8988T (cell line): Measurements from ENCODE around the gene KY.

ENCODE experiments used
- DNase-seq: peaks from one replicate; pipeline ENCODE4 v3.0.0; 2011

Gene KY

DNA sequence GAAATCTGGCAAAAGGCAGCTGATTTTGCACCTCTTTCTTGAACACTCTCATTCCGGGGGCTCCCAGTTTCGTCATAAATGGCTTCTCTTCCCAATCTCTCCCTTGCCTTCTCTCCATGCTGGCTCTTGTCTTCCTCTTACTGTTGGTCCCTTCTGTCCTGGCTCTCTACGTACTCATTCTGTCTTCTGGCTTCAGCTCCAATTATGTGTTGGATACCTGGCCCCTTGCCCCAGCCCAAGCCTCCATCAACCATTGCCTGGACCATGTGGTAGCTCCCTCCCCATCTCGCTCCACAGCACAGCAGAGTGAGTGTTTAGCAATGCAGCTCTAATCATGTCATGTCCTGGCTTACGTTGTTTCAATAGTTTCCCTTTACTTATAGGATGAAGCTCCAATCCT, 21.7 kb upstream of the KY start:
- no peak for DNase-seq

DNA sequence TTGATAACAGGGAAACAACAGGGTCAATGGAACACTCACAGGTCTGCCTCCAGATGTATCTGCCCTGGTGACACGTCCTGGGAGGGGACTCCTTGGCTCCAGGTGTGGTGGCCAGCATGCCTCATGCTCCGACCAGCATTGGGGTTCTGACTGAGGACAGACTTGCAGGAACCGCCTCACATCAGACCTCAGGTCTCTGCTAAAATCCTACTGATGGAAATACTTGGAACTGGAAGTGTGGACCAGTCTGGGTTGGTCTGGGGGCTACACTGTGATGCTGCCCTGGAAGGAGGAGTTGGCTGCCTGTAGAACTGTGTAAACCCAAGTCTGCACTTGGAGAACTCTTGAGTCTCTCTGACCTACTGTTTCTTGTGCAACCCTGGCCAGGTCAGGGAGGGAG, 17.1 kb upstream of the KY start:
- no peak for DNase-seq

DNA sequence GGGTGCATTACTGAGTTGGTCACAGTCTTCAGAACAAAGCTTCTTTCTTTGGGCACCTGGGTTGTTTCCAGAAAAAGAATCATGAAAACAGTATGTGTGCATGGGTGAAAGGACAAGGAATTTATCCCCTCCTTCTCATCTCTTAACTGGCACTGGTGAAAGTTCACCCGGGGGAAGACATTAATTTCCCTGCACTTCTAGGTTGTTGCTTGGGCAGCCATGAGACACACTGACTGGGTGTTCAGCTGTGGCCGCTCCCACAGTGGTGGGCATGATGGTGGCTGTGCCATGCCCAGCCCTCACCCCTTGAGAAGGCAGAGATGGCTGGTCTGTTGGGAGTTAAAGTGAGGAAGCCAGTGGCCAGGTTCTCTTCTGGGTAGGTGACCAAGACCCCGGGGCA, 16.6 kb upstream of the KY start:
- DNase-seq, result no peak

DNA sequence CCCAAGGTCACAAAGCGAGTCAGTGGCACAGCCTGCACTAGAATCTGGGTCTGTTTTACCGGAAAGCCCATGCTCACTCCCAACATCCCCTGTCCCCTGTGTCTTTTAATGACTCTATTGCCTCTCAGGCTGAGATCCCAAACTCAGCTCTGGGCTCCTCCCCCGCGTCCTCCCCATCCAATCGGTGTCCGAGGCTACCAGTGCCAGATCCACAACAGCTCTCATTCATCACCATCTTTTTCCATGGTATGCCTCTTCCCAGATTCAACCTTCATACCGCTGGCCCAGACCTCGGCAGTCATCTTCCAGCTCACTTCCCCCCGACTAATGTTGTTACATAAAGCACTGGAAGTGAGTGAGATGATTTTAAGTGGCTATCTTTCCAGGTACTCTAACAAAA, 16.1 kb upstream of the KY start:
- no peak for DNase-seq

DNA sequence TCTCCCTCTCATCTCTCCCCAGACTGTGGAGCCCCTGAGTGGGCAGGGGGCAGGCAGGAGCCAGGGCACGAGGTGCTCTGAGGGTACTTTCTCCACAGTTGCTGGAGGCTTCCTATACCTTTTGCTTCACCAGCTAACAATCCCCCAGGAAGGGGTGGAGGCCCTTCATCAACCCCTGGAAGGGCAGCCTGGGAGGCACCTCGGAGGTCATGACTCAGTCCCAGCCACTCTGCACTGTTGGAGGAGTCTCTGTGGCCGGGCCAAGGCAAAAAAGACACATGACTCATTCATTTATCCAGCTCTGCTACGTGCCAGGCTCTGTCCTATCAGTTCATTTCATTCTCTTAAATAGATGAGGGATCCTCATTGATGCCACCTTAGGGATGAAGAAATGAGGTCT, 15.6 kb upstream of the KY start:
- no peak for DNase-seq

DNA sequence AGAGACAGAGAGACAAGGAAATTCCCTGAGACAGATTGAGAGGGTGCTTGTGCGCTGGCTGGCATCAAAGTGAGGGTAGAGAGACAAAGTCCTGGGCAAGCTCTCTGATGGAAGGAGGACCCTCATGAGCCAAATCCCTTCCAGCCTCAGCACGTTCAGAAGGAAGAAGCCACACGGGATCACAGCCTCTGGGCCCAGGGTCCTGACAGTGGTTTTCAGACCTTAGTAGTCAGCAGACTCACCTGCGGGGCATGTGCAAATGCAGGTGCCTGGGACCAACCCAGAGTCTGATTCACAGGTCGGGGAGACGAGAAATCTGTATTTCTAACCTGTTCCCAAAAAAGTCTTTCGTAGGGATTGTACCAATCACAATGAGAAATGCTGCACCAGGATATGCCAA, 15.2 kb upstream of the KY start:
- no peak for DNase-seq

DNA sequence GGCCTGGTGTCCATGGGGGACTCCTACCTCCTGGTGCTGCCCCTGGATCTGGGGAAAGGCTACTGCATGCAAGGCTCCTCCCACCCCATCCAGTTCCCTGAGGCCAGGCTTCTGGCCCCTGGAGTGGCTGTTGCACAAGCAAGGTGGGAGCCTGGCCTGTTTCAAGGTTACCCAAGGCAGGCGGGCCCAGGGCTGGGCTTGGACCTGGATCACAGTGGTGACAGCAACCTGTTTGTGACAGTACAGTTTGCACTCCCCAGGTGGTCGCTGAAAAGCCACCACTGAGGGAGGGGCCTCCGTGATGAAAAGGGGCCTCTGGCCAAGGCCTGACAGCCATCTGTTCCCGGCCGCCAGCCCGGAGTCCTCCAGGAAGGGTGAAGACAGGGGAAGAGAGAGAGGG, 14.4 kb upstream of the KY start:
- no peak for DNase-seq

DNA sequence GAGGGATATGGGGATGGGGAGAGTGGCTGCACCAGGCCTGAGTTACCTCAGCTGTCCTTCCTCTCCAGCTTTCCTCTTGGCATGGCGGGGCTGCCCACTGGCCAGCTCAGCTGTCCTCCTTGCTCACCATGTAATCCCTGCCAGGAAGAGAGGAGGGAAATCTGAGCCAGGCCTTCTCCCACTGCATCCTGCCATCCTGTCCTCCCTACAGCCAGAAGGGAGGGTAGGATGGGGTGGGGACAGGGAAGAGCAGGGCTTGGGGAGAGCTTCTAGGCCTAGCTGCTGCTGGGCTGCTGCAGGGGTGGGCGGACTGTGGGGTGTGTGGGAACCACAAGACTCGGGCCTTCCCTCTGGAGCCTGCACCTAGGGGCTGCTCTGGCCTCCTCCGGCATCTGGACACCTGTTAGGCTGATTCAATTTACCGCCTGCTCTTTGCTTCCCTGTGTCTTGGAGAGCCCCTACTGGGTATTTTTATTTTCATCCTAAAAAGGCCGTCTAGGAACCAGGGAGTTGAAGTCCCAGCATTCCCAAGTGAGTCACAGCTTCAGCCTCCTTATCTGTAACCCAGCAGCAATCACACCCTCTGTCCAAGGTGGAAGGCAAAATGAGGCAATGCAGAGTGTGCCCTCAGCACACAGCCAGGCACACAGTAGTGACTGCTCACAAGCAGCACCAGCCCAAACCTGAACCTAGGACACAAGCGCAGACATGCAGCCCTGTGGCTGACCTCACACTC, 13.1 kb upstream of the KY start:
- DNase-seq, result no peak

DNA sequence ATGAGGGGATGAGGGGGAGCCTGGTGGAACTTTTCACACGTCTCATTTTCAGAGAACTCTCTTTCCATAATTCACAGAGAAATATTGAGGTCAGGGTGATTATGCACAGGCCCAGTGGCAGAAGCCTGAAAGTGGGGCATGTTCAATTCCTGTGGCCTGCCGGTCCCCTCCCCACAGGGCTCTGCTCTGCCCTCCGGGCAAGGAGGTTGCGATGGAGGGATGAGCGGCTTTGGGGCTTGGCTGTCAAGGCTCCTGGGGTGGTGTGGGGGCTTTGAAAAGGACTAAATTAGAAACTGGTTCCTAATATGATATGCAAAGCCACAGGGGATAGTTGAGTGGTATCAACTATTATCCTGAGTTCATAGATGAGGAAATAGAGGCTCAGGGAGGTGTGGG, 9.2 kb upstream of the KY start:
- no peak for DNase-seq

DNA sequence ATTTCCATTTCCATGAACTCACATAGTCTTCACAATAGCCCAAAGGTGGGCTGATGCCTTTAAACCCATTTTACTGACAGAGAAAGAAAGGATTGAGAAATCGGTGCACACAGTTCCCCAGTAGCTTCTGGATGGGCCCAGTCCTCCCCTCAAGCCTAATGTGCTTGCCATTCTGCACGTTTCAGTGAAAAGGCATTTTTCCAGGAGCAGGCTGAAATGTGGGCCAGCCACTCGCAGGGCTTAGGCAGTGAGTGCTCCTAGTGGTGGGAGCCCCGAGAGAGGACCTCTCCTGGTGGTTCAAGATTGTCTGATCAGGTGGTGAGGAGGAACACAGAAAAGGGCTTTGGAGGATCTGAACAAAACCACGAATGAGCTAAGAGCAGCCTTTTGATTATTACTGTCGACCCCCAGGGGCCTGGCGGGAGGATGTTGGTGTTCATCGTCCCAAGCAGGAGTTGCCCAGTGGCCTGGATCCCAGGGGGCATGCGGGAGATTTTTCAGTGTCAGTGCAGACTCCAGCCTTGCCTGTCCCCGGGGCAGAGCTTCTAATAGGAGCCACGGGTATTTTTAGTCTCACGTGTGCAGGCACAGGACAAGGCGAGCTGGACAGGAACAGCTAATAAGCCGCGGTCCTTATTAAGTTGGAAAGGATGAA, 8.7 kb upstream of the KY start:
- no peak for DNase-seq

DNA sequence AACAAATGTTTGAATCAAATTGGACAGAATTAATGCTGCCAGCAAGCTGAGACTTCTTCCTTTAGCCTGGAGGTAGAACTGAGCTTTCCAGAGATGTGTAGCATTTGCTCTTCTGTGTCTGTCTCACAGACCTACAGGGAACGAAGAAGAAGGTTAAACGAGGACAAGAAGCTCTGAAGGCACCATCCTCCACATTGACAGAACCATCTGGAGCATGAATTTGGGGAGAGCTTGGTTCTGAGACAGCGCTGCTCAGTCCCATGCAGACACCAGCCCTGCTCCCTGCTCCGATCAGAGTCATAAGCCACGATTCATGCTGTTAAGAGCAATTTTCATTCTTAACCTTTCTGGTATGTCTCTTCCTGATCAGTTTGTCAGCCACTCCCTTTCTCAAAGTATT, 7.7 kb upstream of the KY start:
- no peak for DNase-seq

DNA sequence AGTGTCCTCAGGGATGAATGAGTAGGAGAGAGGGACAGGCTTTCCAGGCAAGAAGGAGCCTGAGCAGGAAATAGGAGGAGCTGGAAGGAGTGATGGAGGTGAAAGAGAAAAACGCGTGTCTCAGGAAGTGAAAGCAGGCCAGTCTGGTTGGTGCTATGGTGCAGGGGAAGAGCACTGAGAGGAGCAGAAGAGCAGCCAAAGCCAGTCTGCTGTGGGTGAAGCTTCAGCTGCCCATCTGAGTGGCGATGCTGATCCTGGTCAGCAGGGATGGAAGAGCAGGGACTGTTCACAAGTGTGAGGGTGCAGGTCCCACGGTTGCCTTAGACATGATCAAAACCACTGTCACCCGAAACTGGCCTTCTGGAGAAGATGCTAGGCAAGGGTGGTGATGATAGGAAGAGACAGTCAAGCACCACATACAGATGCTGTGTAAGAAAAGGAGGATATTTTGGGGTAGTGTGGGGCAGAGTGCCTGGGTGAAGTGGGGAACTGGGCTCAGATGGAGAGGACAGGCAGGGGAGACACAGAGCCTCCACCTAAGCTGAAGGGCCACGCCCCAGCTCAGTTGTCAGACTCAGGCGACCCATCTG, 5.5 kb upstream of the KY start:
- DNase-seq, result no peak

DNA sequence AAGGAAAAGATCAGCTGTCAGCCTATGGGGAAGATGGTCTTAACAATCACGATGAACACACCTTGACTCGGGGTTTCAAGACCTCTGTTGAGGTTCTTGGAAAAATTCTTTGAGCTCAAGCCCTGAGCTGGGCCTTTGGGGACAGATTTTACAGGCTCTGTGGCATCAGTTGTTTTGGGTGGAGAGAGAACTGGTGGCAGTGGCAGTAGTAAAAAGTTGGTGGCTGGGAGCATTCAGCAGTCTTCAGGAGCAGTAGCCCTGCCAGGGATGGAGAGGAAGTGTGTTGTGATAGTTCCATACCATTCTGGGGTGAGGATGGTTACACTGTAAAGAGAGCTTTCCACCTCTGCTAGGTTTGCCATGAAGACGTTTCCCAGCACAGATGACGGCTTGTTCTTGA, 4.9 kb upstream of the KY start:
- DNase-seq, result no peak

DNA sequence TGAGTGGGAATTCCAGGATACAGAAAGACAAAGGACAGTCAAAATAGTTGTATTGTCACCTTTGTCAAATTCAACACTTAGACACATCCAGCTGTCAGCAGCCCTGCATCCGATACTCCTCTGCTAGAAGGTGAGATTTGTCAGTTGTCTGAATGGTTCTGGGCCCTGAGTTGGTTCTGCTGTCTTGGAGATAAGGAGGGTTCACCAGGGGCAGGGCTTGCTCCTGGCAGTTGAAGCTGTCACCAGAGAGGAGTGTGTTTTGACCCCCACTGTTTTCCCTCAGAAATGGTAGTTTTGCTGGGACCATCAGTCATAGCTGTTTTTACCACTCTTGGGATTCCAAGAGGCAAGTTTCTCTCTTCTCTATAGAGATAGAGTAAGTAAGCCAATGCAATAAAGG, 3.2 kb upstream of the KY start:
- no peak for DNase-seq

DNA sequence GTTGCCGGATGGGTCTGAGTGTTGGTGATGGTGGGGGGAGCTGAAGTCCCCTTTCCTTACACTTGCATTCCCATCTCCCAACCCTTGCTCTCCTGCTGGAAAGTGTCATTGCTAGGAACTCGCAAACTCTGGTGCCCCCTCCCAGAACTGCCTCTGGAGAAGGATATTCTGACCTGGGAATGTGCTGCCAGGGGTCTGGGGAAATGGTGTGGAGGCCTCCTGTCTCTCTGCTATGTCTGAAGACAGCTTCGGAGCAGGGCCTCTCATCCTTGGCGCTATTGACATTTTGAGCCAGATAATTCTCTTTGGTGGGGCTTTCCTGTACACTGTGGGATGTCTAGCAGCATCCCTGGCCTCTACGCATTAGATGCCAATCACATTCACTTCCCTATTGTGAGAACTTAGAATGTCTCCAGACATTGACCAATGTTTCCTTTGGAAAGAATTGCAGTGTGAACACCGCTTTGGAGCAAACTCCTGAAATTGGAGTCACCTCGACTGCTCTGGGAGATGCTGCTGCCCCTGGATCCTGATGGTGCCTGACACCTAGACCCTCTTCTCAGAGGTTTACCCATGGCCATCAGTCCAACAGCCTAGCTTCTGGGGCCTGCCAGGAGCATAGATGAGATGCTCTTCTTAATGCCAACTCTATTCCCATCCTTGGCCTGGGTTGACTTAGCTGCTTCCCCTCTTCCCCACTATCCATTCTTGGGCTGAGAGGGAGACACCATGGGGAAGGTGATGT, 2.2 kb upstream of the KY start:
- no peak for DNase-seq

DNA sequence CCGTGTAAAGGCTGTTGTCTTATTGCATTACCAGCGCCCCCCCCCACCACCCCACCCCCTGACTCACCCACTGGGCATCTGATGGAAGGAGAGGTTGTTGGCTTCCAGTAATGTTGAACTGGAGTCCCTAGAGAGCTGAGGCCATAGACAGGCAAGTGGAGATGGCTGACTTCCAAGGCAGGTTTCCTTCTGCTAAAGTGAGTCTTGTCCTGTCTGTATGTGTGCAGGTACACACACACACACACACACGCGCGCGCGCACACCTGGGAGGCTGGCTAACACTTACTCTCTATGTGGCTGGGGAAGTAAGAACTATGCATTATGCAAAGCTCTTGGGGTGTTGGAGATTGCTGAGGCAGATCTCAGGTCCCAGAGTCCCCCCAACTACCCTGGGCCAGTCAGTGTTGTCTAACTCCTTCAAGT, 1.6 kb upstream of the KY start:
- no peak for DNase-seq

DNA sequence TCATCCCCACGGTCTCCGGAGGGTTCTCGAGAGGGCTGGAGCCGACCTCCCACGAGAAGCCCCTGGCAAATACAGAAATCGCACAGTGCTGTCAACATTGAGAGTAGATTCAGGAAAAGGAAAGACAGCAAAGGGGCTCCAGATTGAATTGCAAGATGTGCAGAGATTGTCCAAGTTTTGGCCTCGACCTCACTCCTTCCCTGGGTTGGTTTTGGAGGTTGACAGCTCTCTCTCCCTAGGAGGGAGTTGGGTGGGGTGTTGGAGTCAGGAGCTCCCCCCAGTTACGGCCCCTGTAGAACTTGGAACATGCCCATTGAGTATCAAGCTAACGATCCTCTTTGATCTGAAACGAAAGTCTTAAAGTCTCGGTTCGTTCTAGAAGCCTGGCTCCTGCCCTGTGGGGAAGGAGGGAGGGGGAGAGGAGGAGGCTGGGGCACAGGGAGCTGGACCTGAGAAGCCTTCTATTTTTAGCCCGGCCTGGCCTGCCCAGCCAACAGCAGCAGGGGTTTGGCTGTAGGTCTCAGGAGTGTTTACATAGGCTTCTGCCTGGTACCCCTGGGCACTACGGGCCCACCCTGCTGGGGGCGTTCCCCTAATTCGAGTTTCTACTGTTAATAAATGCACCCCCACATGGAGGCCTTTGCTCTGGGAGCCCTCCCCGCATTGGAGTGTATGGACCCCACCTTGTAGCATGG, 672 bp upstream of the KY start:
- no peak for DNase-seq

DNA sequence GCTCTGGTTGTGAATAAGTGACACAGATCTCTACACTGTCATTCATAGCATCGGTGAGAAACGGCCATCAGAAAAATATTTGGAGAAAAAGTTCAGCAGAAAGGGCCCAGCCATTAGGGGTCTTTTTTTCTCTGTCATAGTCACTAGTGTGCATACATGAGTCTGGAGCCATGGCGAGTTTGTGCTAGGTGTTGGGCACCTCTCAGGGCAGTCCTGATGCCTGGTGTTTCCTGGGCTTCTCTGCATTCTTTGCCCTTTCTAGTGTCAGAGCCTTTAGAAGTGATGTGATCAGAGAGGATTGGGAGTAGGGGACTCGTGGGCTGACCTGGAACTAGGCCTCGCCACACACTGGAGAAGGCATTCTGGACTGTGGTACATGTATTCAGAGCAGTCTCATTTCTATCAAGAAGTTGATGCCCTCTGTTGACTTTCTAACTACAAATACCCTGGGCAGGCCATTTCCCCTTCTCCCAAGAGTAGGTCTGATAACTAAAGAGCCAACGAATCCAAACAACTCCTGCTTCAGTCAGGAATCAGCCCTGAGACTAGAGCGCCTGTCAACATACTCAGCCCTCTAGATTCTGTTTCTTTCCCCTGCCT, 1.6 kb downstream of the KY start:
- DNase-seq, result no peak

DNA sequence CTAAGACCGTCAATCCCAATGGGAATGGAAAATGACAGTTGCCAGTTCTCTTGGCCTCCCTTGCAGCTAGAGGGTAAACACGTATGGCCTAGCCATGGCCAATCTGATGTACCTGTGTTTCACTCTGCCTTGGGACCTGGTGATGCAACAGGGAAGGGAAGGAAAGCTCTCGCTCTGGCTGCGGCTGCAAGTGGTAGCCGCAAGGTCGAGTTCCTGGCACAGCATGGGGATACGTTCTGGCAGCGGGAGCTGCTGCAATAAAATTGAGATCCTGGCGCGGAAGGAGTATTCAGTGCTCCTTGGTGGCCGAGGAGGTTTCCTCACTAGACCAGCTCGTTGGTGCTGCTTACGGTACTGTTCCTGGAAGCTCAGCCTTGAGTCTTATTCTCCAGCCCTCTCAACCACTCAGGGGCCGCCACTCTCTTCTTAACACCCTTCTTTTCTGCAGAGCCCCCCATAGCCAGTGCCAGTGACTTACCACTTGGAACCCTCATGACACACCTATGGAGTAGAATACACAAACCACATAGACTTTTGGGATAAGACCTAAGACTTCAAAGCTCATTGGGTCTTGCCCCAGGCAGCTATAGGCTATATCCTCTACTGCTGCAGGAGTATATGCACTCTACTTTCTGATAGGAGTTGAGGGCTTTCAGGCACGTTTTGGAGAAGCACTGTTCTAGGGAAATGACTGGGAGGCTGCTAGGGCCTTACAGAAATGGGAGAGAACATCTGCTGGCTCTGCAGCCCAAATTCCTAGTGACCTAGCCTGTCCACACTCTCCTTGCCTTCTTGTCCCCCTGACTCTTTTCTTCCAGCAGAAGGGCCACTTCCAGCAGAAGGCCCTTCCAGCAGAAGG, 2.7 kb downstream of the KY start:
- DNase-seq, result no peak

DNA sequence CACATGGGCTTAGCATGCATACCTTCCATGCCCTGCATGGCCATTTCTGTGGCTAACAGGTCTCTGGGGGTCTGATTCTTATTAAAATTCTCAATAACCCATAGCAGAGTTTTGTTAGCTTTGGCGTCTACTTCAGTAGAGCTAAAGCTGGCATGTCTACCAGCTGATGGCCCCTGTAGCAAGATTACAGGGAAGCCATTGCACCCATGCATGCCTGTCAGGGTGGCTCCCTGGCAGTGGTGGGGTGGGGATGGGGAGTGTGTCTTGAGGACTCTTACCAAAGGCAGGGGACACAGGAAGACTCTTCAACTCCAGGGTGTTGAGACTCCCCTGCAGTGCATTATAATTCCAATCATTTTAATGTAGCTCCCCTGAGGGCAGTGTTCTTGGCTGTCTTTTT, 4.7 kb downstream of the KY start:
- DNase-seq, result no peak

DNA sequence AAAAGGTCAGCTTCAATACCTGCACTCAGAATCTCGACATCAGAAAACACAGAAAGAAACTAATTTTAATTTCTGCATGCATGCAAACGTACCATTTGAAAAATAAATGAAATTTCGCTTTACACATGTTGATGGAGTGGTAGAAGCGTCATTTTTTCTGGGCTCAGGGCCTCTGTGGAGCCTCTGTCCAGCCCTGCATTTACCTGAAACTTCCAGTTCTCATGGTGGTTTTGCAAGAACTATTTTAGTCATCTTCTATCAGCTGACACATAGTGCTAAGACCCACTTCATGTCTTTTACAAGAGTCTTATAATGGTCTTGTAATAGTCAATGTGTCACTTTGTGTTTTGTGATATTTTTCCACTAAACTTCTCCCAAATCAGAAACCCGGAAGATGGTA, 5.3 kb downstream of the KY start:
- DNase-seq, result no peak
